ENCODE measurements around the gene RHBDD2.

- TF ChIP-seq CTCF (IDR thresholded peaks at IDR 0.05), result no peak
- no peak for TF ChIP-seq EZH2 (IDR thresholded peaks at IDR 0.05)
Observed at GRCh38 chr7:75914655-75915415, 36.0 kb downstream of the RHBDD2 start, which contains the start of gene POR.

Data from neural progenitor cell (in vitro differentiated cells).